ENCODE results near the gene SEC14L1.

GRCh38 chr17:77164483-77165091, 23.8 kb downstream of the SEC14L1 start:
- TF ChIP-seq POLR2A (IDR thresholded peaks at IDR 0.05) (no peak), CTCF (IDR thresholded peaks at IDR 0.05) (no peak), POLR2AphosphoS5 (IDR thresholded peaks at IDR 0.05; ENCODE audit: insufficient read depth in 1 of 2, low read depth in 1 of 2) (no peak)
